ENCODE results near the gene GLIS2.
"Not testable (repeated sequence)": the region's sequence is repeated elsewhere in the genome, so short reads cannot be mapped to it uniquely, and the experiment has no call there.

GLIS2 gene

DNA sequence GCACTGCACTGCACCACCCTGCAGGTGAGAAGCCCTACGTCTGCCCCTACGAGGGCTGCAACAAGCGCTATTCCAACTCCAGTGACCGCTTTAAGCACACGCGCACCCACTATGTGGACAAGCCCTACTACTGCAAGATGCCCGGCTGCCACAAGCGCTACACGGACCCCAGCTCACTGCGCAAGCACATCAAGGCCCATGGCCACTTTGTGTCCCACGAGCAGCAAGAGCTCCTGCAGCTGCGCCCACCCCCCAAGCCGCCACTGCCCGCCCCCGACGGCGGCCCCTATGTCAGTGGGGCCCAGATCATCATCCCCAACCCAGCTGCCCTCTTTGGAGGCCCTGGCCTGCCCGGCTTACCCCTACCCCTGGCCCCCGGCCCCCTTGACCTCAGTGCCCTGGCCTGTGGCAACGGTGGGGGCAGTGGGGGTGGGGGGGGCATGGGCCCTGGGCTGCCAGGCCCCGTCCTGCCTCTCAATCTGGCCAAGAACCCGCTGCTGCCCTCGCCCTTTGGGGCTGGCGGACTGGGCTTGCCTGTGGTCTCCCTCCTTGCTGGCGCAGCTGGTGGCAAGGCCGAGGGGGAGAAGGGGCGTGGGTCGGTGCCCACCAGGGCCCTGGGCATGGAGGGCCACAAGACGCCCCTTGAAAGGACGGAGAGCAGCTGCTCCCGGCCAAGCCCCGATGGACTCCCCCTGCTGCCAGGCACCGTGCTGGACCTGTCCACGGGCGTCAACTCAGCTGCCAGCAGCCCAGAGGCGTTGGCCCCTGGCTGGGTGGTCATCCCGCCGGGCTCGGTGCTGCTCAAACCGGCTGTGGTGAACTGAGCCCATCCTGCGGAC lies 21.1 kb downstream of the GLIS2 start:
- no peak for DNase-seq (ENCODE audit: low spot score)

DNA sequence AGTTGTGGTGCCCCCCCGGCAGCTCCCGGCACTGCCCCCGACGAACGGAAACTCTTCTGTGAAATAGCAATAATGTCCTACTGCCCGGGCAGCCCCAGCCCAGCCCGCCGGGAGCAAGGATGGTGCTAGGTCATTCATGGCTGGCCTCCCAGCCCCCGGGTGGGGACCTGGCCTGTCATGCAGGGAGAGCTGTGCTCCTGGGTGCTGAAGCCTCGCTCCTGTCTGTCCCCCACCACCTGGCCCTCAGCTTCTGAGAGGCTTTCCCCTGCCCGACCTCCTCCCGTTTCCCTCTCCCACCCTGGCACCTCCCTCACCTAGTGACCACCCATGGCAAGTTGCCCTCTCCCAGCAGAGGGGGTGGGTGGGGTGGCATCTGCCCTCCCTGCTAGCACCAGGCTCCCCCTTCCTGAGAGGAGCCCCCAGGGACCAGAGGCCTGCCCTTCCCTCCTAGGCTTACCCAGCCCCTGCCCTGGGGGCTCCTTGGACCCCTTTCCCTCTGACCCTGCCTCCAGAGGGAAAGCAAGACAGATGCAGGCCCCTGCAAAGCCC lies 21.7 kb downstream of the GLIS2 start:
- DNase-seq (ENCODE audit: low spot score): no peak

DNA sequence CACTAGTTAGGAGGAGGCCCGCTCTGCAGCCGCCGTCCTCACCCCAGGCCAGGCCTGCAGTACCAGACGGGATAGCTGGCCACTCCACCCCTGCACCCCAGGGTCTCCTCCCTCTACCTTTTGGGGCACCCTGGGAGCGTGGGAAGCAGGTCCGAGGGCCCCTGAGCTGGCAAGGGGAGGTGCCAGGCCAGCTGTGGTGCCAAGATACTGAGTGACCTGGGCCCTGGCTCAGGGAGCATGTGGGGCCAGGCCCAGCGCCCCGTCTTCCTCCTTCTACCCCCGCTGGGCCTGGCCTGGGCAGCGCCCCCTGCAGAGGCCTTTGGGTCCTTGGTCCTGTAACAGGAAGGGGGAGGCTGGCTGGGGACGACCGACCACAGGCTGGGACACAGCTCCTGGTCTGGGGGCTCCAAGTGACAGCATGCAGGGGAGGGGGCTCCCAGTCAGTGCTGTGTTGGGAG lies 22.3 kb downstream of the GLIS2 start:
- no peak for DNase-seq (ENCODE audit: low spot score)

DNA sequence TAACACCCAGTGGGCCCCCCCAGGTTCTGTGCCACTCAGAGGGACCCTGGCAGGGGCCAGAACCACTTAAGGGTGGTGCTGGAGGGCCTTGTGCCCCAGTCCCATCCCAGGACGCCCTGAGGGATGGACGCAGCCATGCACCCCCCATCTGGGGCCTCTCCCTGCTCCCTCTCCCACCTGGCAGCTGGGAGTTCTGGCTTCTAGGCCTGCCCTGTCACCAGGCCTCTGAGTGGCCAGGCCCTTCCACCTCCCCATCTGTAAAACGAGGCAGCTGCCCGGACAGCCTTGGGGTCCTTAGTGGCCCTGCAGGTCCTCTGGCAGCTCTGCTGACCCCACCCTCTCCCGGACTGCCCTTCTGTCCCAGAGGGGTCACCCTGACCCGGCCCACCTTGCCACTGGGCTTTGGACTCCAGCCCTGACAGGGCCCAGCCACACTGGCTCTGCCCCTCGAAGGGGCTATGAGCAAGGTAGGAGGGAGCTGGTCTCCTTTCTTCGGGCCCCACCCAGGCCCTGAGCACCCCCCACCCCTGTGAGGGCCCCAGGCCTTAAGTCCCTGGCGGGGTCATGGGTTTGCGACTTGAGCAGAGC lies 22.9 kb downstream of the GLIS2 start:
- no peak for DNase-seq (ENCODE audit: low spot score)

DNA sequence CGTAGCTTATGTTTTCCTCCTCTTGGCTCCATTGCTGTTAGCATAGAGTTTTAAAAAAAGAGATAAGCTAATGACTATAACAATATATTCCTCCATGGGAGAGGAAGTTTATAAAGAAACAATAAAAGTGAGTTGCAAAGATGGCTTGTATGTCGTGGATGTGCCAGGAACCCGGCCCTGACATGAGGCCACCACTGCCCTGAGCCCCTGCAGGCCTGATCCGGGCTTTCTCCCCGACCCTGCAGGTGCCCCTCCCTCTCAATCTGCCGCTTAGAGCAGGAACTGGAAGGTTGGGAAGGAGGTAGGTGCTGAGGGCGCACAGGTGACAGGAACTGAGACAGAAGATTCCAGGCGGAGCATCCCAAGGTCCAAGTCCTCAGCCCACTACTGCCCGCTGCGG lies 23.6 kb downstream of the GLIS2 start:
- DNase-seq (ENCODE audit: low spot score): no peak

DNA sequence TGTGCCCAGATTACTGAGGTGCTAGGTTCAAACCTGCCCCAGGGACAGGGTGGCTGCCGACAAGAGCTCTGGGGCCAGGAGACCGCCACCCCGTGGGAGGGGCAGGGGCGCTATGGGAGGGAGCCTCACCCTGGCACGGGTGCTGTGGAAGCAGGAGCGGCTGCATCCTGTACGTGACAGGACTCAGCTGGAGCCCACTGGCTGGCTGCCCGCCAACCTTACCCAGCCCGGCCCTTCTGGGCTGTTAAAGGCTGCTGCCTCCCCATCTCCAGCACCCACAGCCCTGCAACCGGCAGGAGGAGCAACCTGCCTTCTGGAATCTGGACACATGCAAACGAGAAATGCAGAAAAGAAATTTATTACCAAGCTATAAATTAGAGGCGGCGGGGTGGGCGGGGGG lies 24.0 kb downstream of the GLIS2 start:
- DNase-seq (ENCODE audit: low spot score): no peak

DNA sequence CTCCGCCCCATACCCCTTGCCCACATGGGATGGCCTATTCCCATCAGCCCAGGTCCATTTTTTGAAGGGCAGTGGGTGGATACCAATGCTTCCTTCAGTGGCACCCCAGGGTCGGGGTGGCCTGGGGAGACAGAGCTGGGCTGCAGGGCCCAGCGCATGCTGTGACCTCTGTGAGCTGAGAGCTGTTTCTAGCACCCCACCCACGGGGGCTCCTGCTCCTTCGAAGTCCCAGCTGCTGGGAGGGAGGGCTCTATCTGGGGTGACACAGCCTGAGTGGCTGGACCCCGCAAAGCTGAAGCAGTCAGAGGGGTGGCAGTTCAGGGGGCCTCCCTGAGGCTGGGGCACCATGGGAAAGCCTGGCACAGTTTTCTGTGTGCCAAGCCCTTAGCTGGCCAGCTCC lies 24.6 kb downstream of the GLIS2 start:
- no peak for DNase-seq (ENCODE audit: low spot score)

DNA sequence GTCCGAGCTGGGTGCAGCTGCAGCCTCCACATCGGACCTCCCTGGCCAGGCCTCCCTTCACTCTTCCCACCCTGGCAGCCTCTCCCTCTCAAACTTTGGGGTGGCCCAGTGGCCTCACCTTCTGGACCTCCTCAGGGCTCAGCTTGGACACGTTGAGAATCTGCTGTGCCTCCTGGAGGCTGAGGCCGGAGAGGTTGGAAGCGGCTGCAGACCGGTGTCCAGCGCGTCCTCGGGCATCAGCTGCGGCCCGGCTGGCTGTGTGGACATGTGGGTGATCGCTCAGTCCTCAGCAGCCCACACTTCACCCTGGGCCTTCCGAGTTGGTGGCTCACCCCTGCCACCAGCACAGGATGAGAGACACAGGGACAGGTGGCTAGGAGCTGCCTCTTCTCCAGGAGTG lies 25.4 kb downstream of the GLIS2 start:
- DNase-seq (ENCODE audit: low spot score): no peak

DNA sequence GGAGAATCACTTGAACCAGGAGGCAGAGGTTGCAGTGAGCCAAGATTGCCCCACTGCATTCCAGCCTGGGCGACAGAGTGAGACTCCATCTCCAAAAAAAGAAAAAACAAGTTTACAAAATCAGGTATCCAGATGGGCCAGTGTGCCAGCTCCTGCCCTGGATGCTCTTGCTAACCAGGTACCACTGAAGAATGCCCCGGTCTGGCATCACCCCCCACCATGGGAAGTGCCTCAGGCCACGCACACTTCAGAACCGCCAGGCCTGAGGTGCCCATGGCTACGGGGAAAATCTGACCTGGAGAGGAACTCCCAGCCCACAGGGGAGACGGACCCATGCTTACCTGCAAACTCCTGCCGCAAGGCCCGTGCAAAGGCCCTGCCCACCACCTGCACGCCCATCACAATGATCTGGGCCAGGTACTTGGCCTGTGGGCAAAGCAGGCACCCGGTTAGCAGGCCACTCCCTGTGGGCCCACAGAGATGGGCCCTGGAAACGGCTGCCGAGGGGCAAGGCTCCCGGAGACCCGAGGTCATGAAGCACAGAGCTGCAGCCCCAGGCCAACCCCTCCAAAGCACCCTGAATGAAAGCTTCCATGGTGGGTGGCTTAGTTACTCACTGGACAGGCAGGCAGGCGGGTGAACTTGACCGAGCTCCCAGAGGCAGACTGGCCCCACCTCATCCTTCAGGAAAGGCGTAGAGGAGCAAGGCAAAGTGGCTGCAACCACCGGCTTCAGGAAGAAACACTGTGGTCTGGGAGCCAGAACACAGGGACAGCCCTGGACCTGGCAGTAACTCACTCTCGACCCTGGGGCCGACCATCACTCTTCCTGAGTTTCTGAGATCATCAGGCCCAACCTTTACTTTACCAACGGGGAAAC lies 27.2 kb downstream of the GLIS2 start:
- DNase-seq (ENCODE audit: low spot score): no peak

DNA sequence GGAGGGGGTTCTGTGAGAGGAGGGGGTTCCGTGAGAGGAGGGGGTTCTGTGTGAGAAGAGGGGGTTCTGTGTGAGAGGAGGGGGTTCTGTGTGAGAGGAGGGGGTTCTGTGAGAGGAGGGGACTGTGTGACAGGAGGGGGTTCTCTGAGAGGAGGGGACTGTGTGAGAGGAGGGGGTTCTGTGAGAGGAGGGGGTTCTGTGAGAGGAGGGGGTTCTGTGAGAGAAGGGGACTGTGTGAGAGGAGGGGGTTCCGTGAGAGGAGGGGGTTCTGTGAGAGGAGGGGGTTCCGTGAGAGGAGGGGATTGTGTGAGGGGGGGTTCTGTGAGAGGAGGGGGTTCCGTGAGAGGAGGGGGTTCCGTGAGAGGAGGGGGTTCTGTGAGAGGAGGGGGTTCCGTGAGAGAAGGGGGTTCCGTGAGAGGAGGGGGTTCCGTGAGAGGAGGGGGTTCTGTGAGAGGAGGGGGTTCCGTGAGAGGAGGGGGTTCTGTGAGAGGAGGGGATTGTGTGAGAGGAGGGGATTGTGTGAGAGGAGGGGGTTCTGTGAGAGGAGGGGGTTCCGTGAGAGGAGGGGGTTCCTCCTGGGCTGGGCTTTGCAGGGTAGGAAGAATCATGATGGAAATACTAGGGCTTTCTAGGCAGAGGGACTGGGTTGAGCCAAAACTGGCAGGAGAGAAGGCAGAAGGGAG lies 28.6 kb downstream of the GLIS2 start:
- DNase-seq (ENCODE audit: low spot score): not testable (repeated sequence)

DNA sequence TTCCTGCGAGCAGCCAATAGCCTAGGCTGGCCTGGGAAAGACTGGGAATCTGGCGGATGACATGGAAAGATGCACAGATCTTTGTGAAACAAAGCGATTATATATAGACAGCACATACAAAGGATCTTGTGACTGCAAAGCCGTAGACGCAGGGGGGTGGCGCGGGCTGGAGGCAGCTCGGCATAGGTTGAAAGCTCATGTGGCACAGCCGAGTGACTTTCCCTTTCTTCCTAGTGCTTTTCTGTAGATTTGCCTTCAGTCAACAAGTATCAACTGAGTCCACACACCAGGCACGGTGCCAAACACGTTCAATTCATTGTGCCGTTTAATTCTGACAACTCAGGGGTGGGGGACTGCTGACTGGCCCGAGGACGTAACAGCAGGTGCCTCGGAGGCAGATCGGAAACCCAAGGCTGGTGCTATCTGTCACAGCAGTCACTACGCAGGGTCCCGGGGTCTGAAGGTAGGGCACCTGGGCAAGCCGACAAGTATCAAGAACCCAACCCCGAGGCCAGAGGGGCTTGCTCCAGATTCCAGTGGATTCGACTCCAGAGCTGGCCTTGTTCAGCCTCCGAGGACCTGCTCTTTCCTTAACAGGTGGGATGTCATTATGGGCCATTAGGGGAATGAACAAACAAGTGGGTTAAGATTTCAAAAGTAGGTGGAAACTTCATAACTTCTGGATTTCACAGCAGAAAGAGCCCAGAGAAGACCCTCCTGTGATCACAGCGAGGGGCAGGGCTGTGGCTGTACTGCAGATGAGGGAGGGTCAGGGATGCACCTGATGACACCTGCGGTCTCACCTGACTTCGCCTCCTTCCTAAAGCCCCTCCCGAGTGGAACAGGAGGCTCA lies 29.3 kb downstream of the GLIS2 start:
- no peak for DNase-seq (ENCODE audit: low spot score)

DNA sequence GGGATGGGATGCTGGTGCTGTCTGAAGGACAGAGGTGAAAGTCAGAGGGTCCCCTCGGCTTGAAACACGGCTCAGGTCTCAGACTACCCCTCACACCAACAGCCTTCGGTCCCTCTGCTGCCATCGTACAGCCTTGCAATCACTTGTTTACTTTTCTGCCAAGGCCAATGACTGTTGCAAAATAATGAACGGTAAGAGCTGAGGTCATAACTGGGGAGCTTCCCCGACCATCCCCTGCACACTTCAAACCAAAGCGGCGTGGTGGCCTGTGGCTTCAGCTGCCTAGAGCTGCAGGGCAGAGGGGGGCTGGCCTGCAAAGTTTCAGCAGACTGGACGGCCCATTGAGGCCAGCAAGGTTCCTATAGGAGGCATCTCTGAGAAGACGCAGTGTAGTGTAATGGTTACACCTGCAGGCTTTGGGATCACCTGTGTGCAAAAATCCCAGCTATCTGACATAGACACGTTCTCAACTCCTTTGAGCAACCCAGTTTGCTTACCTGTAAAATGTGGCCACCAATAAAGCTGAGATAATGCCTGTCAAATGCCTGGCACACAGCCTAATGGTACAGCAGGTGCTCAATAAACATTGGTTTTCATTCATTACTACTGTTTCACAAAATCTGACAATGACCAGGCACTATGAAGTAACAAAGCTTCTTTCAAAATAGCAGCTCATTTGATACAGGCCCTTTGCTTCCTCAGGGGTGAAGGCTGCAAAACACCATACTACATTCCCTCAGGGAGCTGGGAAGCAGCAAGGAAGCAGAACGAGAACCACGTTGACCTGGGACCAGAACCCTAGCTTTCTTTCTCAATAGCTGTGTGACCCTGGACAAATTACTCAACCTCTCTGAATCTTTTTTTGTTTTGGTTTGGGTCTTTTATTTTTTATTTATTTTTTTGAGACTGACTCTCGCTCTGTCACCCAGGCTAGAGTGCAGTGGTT lies 30.2 kb downstream of the GLIS2 start:
- no peak for DNase-seq (ENCODE audit: low spot score)

DNA sequence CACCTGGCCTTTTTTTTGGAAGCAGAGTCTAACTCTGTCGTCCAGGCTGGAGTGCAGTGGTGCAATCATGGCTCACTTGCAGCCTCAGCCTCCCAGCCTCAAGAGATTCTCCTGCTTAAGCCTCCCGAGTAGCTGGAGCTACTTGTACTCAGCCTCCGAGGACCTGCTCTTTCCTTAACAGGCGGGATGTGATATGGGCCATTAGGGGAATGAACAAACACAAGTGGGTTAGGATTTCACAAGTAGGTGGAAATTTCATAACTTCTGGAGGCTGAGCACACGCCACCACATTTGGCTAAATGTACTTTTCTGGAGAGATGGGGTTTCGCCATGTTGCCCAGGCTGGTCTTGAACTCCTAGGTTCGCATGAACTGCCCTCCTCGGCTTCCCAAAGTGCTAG lies 31.1 kb downstream of the GLIS2 start:
- DNase-seq (ENCODE audit: low spot score): no peak

DNA sequence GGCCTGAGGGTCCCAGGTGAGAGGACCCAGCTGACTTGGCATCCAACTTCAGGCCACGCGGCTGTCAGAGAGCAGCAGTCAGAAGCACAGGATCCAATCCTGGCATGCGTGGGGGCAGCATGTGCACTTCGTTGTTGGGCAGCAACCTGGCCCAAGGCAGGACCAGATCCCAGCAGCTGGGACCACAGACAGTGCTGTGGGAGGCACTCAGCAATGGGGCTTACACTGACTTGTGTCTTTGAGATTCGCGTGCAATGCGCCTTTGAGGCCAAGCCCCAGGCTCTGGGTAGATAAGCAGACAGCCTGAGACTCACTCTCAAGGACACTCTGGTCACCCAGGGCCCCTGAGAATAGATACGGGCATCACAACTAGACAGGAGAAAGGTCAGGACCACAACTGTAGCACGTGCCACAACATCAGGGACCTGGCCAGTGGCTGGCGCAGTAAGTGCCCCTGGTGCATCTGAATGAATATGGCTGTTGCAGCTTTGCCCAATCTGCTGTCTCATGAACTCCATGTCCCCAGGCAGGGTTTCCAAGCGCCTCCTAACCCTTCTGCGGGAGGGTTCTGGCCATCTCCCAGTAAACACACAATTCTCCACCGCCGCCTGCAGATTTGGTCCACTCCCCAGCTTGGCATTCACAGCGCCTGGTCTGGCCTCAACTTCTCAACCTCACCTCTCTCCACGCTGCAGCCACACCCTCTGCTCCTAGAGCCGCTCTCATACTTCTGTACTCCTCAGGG lies 32.1 kb downstream of the GLIS2 start:
- DNase-seq (ENCODE audit: low spot score): no peak

DNA sequence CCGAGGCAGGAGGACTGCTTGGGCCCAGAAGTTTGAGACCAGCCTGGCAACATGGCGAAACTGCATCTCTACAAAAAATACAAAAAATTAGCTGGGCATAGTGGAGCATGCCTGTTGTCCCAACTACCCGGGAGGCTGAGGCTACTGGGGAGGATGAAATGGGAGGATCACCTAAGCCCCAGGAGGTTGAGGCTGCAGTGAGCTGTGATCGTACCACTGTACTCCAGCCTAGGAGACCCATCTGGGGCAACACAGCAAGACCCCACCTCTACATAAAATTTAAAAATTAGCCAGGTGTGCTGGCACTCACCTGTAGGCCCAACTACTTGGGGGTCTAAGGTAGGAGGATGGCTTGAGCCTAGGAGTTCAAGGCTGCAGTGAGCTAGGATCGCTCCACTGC lies 33.5 kb downstream of the GLIS2 start:
- no peak for DNase-seq (ENCODE audit: low spot score)

DNA sequence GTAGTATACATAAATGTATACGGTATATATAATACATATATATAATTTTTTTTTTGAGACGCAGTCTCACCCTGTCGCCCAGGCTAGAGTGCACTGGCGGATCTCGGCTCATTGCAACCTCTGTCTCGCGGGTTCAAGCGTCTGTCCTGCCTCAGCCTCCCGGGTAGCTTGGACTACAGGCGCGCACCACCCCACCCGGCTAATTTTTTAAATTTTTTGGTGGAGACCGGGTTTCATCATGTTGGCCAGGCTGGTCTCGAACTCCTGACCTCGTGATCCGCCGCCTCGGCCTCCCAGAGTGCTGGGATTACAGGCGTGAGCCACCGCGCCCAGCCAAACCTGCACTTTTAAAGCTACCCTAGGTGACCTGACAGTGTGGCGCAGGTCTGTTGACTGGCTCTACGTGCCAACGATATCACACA lies 34.5 kb downstream of the GLIS2 start:
- no peak for DNase-seq (ENCODE audit: low spot score)

DNA sequence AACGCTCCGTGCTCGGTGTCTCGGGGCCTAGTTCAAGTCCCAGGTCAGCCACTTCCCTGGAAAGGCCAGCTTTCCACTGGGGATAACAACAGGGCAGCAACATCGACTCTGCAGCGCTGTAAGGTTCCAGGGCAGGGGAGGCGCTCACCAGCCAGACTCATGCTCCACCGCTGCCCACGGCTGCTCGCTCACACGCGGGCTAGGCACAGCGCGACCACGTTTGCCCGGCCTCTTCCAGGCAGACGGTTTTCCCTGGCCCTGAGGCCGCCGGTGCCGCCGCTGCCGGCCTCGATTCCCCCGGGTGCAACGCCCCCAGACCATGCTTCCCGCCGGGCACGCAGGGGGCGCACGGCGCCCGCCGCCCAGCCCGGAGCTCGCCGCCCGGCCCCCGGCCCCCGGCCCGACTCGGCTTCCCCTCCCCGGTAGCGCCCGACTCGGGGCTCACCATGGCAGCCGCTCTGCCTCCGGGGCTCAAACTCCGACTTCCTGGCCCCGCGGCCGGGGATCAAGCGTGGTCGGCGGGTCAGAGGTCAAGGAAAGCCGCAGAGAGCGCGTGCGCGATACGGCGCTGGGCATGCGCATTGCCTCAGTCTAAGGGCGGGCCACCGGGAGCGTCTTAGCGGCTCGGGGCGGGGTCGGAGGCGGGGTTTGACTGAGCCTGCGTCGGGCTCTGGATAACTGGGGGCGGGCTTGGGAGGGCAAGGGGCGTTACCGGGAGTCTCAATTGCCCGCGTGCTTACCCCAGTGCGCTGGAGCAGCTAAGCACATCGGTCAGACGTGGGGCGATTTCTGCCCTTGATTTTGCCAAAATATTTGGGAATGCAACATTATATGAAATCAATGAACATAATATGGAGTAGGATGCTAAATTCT lies 35.2 kb downstream of the GLIS2 start, which contains the start of gene PAM16:
PAM16 (minus strand) TSS at position 535 of the 873 bp plus-strand sequence; CDS start at position 448, 87 bp downstream.
- DNase-seq (ENCODE audit: low spot score): peak; percentile 92

DNA sequence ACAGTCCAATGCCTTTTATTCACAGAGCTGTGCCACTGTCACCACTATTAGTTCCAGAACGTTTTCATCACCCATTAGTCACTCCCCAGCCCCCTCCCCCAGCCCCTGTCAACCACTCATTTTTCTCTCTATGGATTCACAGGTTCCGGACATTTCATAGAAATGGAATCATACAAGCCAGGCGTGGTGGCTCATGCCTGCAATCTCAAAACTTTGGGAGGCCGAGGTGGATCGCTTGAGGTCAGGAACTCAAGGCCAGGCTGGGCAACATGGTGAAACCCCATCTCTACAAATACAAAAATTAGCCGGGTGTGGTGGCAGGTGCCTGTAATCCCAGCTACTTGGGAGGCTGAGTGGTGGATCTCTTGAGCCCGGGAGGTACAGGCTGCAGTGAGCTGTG lies 36.0 kb downstream of the GLIS2 start:
- DNase-seq (ENCODE audit: low spot score): no peak
